ENCODE measurements around the gene STK32C. TPM values are rescaled to one million over a fixed set of nuclear protein-coding genes. Genes with fewer than 3 reads are reported as not detected.

Gene STK32C
- total and polyA plus RNA-seq, 2 of the 4 experiments (the other 2 are of a cell fraction) = 5.0 to 8.3 TPM

GRCh38 chr10:132333386-132333785, 25.6 kb upstream of the STK32C start:
- Histone ChIP-seq H3K18ac (ENCODE audit: low read depth, low read length) (no peak overlapping the region), H2AK5ac (ENCODE audit: low read depth, low read length) (no peak overlapping the region), H2BK15ac (ENCODE audit: low read depth, low read length) (no peak overlapping the region), H3K9me3 (ENCODE audit: control insufficient read depth, insufficient read depth, low read length) (no peaks in the 10 kb centered on the region), H3K4me1 (ENCODE audit: control insufficient read depth, insufficient read depth, low read length) (peaks cover 6% of the 10 kb centered on the region), H4K20me1 (ENCODE audit: insufficient read depth, low read length) (0 out of 2 replicates have a peak, but pooled peaks cover 3% of the 10 kb centered on the region), H3K23ac (ENCODE audit: low read depth, low read length) (no peak overlapping the region), H2AFZ (replicated peaks; ENCODE audit: low read length, poor library complexity) (peak overlapping the region; percentile 14), H3K4ac (ENCODE audit: low read depth, low read length) (no peak overlapping the region), H3K4me2 (ENCODE audit: low read depth, low read length) (no peak overlapping the region), H3K56ac (ENCODE audit: extremely low read depth, insufficient read depth, low read length) (no peak overlapping the region), H3K4me3 (ENCODE audit: insufficient read depth, low read depth, low read length) (no peak overlapping the region), H2BK5ac (ENCODE audit: low read depth, low read length, poor library complexity, severe bottlenecking) (no peak overlapping the region), H2BK20ac (ENCODE audit: low read depth, low read length) (no peak overlapping the region), H3K9me1 (ENCODE audit: insufficient read depth, low read length) (peaks cover 3% of the 10 kb centered on the region; the same call in 1 of the 2 replicates), H3K36me3 (ENCODE audit: control insufficient read depth, insufficient read depth, low read length) (peaks cover 13% of the 10 kb centered on the region; the same call in 1 of the 2 replicates), H3K79me1 (ENCODE audit: low read depth in 1 of 2, low read length in 2 of 2) (peaks cover 12 to 35% of the 10 kb centered on the region in 2 experiments), H4K91ac (ENCODE audit: insufficient read depth, low read depth, low read length) (no peak overlapping the region), H2BK120ac (ENCODE audit: low read depth, low read length) (no peak overlapping the region), H4K8ac (ENCODE audit: low read depth in 2 of 2, low read length in 2 of 2) (no peak overlapping the region), H3K9ac (ENCODE audit: low read depth, low read length) (no peak overlapping the region), H3K14ac (replicated peaks; ENCODE audit: low read depth, low read length) (no peak overlapping the region), H3K27me3 (ENCODE audit: control insufficient read depth, insufficient read depth, low read length) (no peaks in the 10 kb centered on the region), H4K5ac (ENCODE audit: low read depth, low read length) (no peak overlapping the region), H3K27ac (ENCODE audit: insufficient read depth, low read length) (no peak overlapping the region), H2AK9ac (replicated peaks; ENCODE audit: low read depth, low read length, poor library complexity) (no peak overlapping the region)
- no CpG with 5 or more reads among the region's 7 CpGs for WGBS, 2 experiments (ENCODE audit: extremely low coverage in 2 of 2, insufficient read length in 1 of 2)
- in situ Hi-C loops (cut with MboI; ENCODE audit: low sequenced_read_pairs) = no loop called here
- no TSS peak for BruUV-seq (replicated peaks)
- intact Hi-C loops (cut with micrococcal nuclease) = no loop called here
- ChIA-PET CTCF (no interaction called here), POLR2A (ENCODE audit: unreplicated experiment) (no interaction called here)
- ATAC-seq (ENCODE audit: low read depth) = no peak
- TF ChIP-seq CHD1 (IDR thresholded peaks at IDR 0.05; ENCODE audit: low read depth, low read length) = no peak
- no peak for TF ChIP-seq MAFK (IDR thresholded peaks at IDR 0.05; ENCODE audit: low read depth, low read length)
- no peak for TF ChIP-seq MXI1 (IDR thresholded peaks at IDR 0.05; ENCODE audit: borderline replicate concordance, low read depth, low read length)
- TF ChIP-seq SMC3 (IDR thresholded peaks at IDR 0.05; ENCODE audit: low read depth, low read length) = no peak
- TF ChIP-seq MAZ (IDR thresholded peaks at IDR 0.05; ENCODE audit: borderline replicate concordance, low read depth, low read length) = no peak
- no peak for TF ChIP-seq POLR2A (IDR thresholded peaks at IDR 0.05; ENCODE audit: low read depth, low read length)
- TF ChIP-seq FOS (IDR thresholded peaks at IDR 0.05; ENCODE audit: low read depth, low read length) = no peak
- no peak for TF ChIP-seq CEBPB (IDR thresholded peaks at IDR 0.05; ENCODE audit: low read depth, low read length)
- TF ChIP-seq USF2 (IDR thresholded peaks at IDR 0.05; ENCODE audit: low read depth, low read length) = no peak
- no peak for TF ChIP-seq ELK1 (IDR thresholded peaks at IDR 0.05; ENCODE audit: borderline replicate concordance, low read depth, low read length)
- TF ChIP-seq NFE2L2 (IDR thresholded peaks at IDR 0.05; ENCODE audit: low read depth, low read length) = no peak
- no peak for TF ChIP-seq CTCF (conservative IDR thresholded peaks at IDR 0.05; ENCODE audit: low read depth, low read length)
- TF ChIP-seq RCOR1 (IDR thresholded peaks at IDR 0.05; ENCODE audit: insufficient replicate concordance, low read length) = no peak
- no peak for TF ChIP-seq RAD21 (IDR thresholded peaks at IDR 0.05; ENCODE audit: low read length)
- TF ChIP-seq RFX5 (IDR thresholded peaks at IDR 0.05; ENCODE audit: low read depth, low read length) = no peak
- TF ChIP-seq BHLHE40 (IDR thresholded peaks at IDR 0.05; ENCODE audit: low read depth, low read length) = no peak
- no peak for DNase-seq
- dilution Hi-C loops (cut with HindIII; ENCODE audit: low sequenced_read_pairs, unreplicated experiment) = loop anchor here (25.0 kb wide), 1 partner anchor 96 kb away; no protein-coding TSS in a partner anchor
